Fibroblast of peridontal ligament (primary cell): ENCODE data around the gene MAP3K5.

ENCODE experiments used
- DNase-seq: peaks from one replicate; pipeline ENCODE4 v3.0.0-alpha.2; 2010; ENCODE audit errors: extremely low read depth

The MAP3K5 gene

GRCh38 chr6:136685540-136686108 lies 106.7 kb downstream of the MAP3K5 start:
- DNase-seq, result no peak

- no peak for DNase-seq
Measured at GRCh38 chr6:136684466-136684865, 107.8 kb downstream of the MAP3K5 start.

- no peak for DNase-seq
Measured at GRCh38 chr6:136683209-136683941, 108.9 kb downstream of the MAP3K5 start.

- no peak for DNase-seq
Measured at GRCh38 chr6:136682292-136682691, 110.0 kb downstream of the MAP3K5 start.

GRCh38 chr6:136677822-136678221 lies 114.5 kb downstream of the MAP3K5 start:
- DNase-seq, result no peak

GRCh38 chr6:136677344-136677743 lies 114.9 kb downstream of the MAP3K5 start:
- DNase-seq, result no peak

GRCh38 chr6:136676075-136676474 lies 116.2 kb downstream of the MAP3K5 start:
- no peak for DNase-seq

GRCh38 chr6:136673571-136673970 lies 118.7 kb downstream of the MAP3K5 start:
- DNase-seq, result no peak

- peak; percentile 20 for DNase-seq
Measured at GRCh38 chr6:136672144-136672543, 120.1 kb downstream of the MAP3K5 start.

GRCh38 chr6:136669299-136669699 lies 123.0 kb downstream of the MAP3K5 start:
- peak; percentile 98 for DNase-seq

- no peak for DNase-seq
Measured at GRCh38 chr6:136668571-136668970, 123.7 kb downstream of the MAP3K5 start.

- DNase-seq, result no peak
Measured at GRCh38 chr6:136666041-136666440, 126.2 kb downstream of the MAP3K5 start.

GRCh38 chr6:136662347-136663237 lies 129.7 kb downstream of the MAP3K5 start:
- no peak for DNase-seq

GRCh38 chr6:136660727-136661126 lies 131.6 kb downstream of the MAP3K5 start:
- DNase-seq, result no peak

- no peak for DNase-seq
Measured at GRCh38 chr6:136659991-136660499, 132.2 kb downstream of the MAP3K5 start.

- no peak for DNase-seq
Measured at GRCh38 chr6:136658711-136659110, 133.6 kb downstream of the MAP3K5 start.

- DNase-seq, result no peak
Measured at GRCh38 chr6:136657666-136658065, 134.6 kb downstream of the MAP3K5 start.

GRCh38 chr6:136656121-136656520 lies 136.2 kb downstream of the MAP3K5 start:
- peak; percentile 34 for DNase-seq

- DNase-seq, result no peak
Measured at GRCh38 chr6:136655239-136656014, 136.8 kb downstream of the MAP3K5 start.

GRCh38 chr6:136654086-136654485 lies 138.2 kb downstream of the MAP3K5 start:
- DNase-seq, result no peak

- no peak for DNase-seq
Measured at GRCh38 chr6:136652656-136653055, 139.6 kb downstream of the MAP3K5 start.

- DNase-seq, result no peak
Measured at GRCh38 chr6:136651982-136652381, 140.3 kb downstream of the MAP3K5 start.
